ENCODE data around the gene NME5. TPM values are rescaled to one million over a fixed set of nuclear protein-coding genes. Genes with fewer than 3 reads are reported as not detected.
A peak's percentile ranks its signal among the peaks of the same experiment; 100 is the strongest.

Gene NME5
- total and polyA plus RNA-seq, 2 of the 13 experiments (the other 11 are each of a cell fraction or from before 2014, with no cell fraction given): 0.18 TPM; not detected in 1

- TF ChIP-seq, protein P1, sequence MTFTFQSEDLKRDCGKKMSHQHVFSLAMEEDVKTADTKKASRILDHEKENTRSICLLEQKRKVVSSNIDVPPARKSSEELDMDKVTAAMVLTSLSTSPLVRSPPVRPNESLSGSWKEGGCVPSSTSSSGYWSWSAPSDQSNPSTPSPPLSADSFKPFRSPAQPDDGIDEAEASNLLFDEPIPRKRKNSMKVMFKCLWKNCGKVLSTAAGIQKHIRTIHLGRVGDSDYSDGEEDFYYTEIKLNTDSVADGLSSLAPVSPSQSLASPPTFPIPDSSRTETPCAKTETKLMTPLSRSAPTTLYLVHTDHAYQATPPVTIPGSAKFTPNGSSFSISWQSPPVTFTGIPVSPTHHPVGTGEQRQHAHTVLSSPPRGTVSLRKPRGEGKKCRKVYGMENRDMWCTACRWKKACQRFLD (CRISPR knock-in tag; IDR thresholded peaks at IDR 0.05; ENCODE audit: borderline replicate concordance): no peak
- TF ChIP-seq, protein P2, sequence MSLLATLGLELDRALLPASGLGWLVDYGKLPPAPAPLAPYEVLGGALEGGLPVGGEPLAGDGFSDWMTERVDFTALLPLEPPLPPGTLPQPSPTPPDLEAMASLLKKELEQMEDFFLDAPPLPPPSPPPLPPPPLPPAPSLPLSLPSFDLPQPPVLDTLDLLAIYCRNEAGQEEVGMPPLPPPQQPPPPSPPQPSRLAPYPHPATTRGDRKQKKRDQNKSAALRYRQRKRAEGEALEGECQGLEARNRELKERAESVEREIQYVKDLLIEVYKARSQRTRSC (CRISPR knock-in tag; IDR thresholded peaks at IDR 0.05; ENCODE audit: low read depth): no peak
- no peak for TF ChIP-seq HNRNPH1 (optimal IDR thresholded peaks at IDR 0.05; ENCODE audit: low read depth, low read length)
- 0 out of 2 replicates have a peak, but pooled peaks have one; percentile 22 for TF ChIP-seq KDM6A (CRISPR knock-in tag; IDR thresholded peaks at IDR 0.05; ENCODE audit: low read depth)
- TF ChIP-seq HOXA7 (CRISPR knock-in tag; IDR thresholded peaks at IDR 0.05): no peak
- no peak for TF ChIP-seq ZNF264 (CRISPR knock-in tag; IDR thresholded peaks at IDR 0.05)
- no peak for TF ChIP-seq ONECUT2 (CRISPR knock-in tag; IDR thresholded peaks at IDR 0.05)
- TF ChIP-seq TRAFD1 (CRISPR knock-in tag; IDR thresholded peaks at IDR 0.05; ENCODE audit: borderline replicate concordance): no peak
- 0 out of 2 replicates have a peak, but pooled peaks have one; percentile 26 for TF ChIP-seq POGZ (CRISPR knock-in tag; IDR thresholded peaks at IDR 0.05)
- TF ChIP-seq, protein P3, sequence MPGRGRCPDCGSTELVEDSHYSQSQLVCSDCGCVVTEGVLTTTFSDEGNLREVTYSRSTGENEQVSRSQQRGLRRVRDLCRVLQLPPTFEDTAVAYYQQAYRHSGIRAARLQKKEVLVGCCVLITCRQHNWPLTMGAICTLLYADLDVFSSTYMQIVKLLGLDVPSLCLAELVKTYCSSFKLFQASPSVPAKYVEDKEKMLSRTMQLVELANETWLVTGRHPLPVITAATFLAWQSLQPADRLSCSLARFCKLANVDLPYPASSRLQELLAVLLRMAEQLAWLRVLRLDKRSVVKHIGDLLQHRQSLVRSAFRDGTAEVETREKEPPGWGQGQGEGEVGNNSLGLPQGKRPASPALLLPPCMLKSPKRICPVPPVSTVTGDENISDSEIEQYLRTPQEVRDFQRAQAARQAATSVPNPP (CRISPR knock-in tag; IDR thresholded peaks at IDR 0.05): no peak
- peak; percentile 77; the same call in 1 of the 2 replicates for TF ChIP-seq RXRA (CRISPR knock-in tag; IDR thresholded peaks at IDR 0.05)
- TF ChIP-seq SOX5 (CRISPR knock-in tag; IDR thresholded peaks at IDR 0.05; ENCODE audit: borderline replicate concordance): peak; percentile 68; the same call in 1 of the 2 replicates
- no peak for TF ChIP-seq ZNF20 (CRISPR knock-in tag; IDR thresholded peaks at IDR 0.05)
- no peak for TF ChIP-seq ZNF333 (CRISPR knock-in tag; IDR thresholded peaks at IDR 0.05; ENCODE audit: borderline replicate concordance)
- TF ChIP-seq ZFY (CRISPR knock-in tag; IDR thresholded peaks at IDR 0.05): 0 out of 2 replicates have a peak, but pooled peaks have one; percentile 33
- TF ChIP-seq GFI1 (CRISPR knock-in tag; IDR thresholded peaks at IDR 0.05; ENCODE audit: borderline replicate concordance): peak; percentile 96
- no peak for TF ChIP-seq RARG (CRISPR knock-in tag; IDR thresholded peaks at IDR 0.05; ENCODE audit: low read depth)
- TF ChIP-seq KLF16 (CRISPR knock-in tag; IDR thresholded peaks at IDR 0.05): no peak
- no peak for TF ChIP-seq RAD21 (CRISPR knock-in tag; IDR thresholded peaks at IDR 0.05)
- peak; percentile 47; the same call in 1 of the 2 replicates for TF ChIP-seq ZNF503 (CRISPR knock-in tag; IDR thresholded peaks at IDR 0.05)
- TF ChIP-seq ZNF891 (CRISPR knock-in tag; IDR thresholded peaks at IDR 0.05): no peak
- TF ChIP-seq ZNF724P (CRISPR knock-in tag; IDR thresholded peaks at IDR 0.05; ENCODE audit: borderline replicate concordance): no peak
- no peak for TF ChIP-seq ZNF432 (CRISPR knock-in tag; IDR thresholded peaks at IDR 0.05; ENCODE audit: borderline replicate concordance)
- no peak for TF ChIP-seq ZFAT (CRISPR knock-in tag; conservative IDR thresholded peaks at IDR 0.05)
Observed at GRCh38 chr5:138095100-138095907, 43.9 kb downstream of the NME5 start (continued).
